GM10266 (cell line): Measurements from ENCODE around the gene C19orf33.

Experiments
- DNase-seq: peaks from one replicate; pipeline ENCODE4 v3.0.0; 2012; ENCODE audit errors: extremely low spot score
- CTCF ChIP-seq: IDR thresholded peaks from 2 replicates; pipeline ENCODE4 v1.5.1; 2012; ENCODE audit warnings: mild to moderate bottlenecking, low read depth; ENCODE audit not compliant: control insufficient read depth, insufficient read depth; ENCODE audit errors: missing control alignments

The C19orf33 gene

GRCh38 chr19:38304352-38304865, 358 bp downstream of the C19orf33 start:
- no peak for DNase-seq
- no peak for TF ChIP-seq CTCF

- no peak for DNase-seq
- no peak for TF ChIP-seq CTCF
These were observed 897 bp downstream of the C19orf33 start for GRCh38 chr19:38304866-38305429.

GRCh38 chr19:38306236-38306635, 2.2 kb downstream of the C19orf33 start:
- TF ChIP-seq CTCF = no peak
- no peak for DNase-seq

DNA sequence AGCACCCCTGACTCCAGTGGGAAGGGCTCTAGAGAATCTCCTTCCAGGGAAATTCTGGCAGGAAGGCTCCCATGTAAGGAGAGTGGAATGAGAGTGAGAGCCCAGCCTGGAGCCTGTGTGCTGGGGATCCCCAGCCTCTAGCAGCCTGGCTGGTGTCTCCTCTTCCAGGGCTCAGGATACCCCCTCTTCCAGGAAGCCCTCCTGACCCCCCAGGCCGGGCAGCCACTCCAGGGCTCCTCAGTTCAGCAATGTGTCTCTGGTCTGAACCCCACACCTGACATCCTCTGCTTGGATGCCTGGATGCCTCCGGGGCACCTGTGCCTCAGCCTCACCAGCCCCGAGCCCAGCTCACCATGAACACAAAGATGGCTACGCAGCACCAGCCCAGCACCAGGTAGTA, 3.0 kb downstream of the C19orf33 start:
- no peak for TF ChIP-seq CTCF
- DNase-seq = no peak

GRCh38 chr19:38307597-38307996, 3.5 kb downstream of the C19orf33 start:
- DNase-seq = no peak
- TF ChIP-seq CTCF = no peak

GRCh38 chr19:38308006-38308766, 4.1 kb downstream of the C19orf33 start:
- no peak for DNase-seq
- TF ChIP-seq CTCF = no peak
